ENCODE data around the gene TARS2.

TARS2 gene

DNA sequence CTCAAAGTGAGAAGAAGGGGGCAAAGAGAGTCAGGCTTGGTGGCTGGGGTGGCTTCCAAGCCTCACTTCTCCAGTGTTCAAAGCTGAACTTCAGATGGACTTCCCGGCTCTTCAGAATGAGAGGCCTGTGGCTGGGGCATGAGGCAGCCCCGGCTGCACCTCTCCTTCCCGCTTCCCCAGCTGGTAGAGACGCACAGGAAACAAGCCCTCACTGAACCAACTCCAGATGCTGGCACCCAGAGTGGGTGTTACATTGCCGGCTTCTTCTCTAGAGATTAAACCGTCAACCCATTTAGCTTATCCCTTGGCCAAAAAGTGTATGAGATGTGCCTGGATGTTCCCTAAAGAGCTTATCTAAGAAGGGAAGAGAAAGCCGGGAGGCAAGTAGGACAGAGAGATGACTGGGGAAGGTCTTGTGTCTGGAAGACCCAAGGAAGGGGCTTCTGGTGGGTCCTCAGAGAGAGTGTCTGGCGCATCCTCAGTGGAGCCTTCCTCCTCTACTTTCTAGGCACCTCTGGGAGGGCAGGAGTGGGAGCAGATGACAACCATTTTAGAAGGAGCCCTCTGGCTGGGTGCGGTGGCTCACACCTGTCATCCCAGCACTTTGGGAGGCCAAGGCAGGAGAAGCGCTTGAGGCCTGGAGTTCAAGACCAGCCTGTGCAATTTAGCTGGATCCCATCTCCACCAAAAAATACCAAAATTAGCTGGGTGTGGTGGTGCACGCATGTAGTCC is 64.0 kb downstream of the TARS2 start:
- Histone ChIP-seq H3K27ac (ENCODE audit: low read length) (peak overlapping the region; percentile 84), H3K4me3 (ENCODE audit: low read length in 2 of 2) (peak overlapping the region in 1 of 2 donors; percentile 75)

DNA sequence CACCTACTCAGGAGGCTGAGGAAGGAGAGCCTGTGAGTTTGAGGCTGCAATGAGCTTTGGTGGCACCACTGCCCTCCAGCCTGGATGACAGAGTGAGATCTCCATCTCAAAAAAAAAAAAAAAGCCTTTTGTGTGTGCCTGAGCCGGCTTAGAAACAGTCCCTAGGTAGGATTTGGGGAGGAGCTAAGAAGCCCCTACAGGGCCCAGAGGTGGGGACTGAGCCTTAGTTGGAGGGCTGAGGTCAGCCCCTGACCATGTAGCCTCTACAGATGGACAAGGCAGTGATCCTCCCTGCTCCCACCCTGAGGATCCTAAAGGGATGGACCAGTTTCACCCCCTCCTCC is 64.5 kb downstream of the TARS2 start:
- H3K9ac ChIP-seq (ENCODE audit: low read length in 2 of 2) = peak overlapping the region in 1 of 2 donors; percentile 55

More for the DNA sequence above, 64.0 kb downstream of the TARS2 start:
- H3K36me3 ChIP-seq (ENCODE audit: control insufficient read depth in 2 of 2, insufficient read depth in 2 of 2, low read length in 2 of 2) = peaks cover 11 to 13% of the 10 kb centered on the region in 2 donors
- no peaks in the 10 kb centered on the region for H3K9me3 ChIP-seq (ENCODE audit: control insufficient read depth in 2 of 2, low read length in 2 of 2)
- H3K9ac ChIP-seq (ENCODE audit: low read length in 2 of 2) = peak overlapping the region in 1 of 2 donors; percentile 50
- no peaks in the 10 kb centered on the region for H3K27me3 ChIP-seq (ENCODE audit: control insufficient read depth in 1 of 2, insufficient read depth in 2 of 2, low read length in 2 of 2)
- peaks cover 42% of the 10 kb centered on the region for H3K4me1 ChIP-seq (ENCODE audit: control insufficient read depth, insufficient read depth, low read length)

DNA sequence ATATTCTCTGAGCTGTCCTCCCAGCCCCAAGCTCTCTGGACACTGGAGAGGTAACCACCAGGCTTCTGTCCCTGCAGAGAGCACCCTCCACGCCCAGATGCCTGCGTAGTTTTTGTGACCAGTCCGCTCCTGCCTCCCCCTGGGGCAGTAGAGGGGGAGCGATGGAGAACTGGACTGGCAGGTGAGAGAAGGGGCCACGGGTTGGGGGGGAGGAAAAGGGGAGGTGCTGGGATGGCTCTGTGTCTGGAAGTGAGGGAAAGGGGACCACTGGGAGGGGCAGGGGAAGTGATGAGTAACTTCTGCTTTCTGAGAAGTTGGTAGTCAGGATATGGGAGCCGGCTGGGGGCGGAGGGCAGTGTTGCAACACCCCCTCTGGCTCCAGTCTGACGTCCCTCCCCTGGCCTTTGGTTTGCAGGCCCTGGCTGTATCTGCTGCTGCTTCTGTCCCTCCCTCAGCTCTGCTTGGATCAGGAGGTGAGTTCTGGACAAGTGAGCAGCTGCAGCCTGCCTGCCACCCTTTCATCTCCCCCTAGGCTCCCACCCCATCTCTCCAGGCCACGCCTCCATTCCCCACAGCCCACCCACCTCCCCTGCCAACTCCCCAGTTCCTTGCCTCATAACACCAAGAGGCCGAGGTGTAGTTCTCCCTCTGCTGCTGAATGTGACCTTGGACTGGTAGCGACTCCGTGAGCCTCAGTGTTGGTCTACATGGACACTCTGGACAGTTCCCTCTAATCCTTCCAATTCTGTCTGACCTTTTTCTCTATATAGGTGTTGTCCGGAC is 65.1 kb downstream of the TARS2 start:
- peak overlapping the region in 1 of 2 donors; percentile 55 for H3K9ac ChIP-seq (ENCODE audit: low read length in 2 of 2)
- H3K27me3 ChIP-seq (ENCODE audit: control insufficient read depth in 1 of 2, insufficient read depth in 2 of 2, low read length in 2 of 2) = no peaks in the 10 kb centered on the region
- peaks cover 13% of the 10 kb centered on the region in 2 donors for H3K36me3 ChIP-seq (ENCODE audit: control insufficient read depth in 2 of 2, insufficient read depth in 2 of 2, low read length in 2 of 2)
- H3K9me3 ChIP-seq (ENCODE audit: control insufficient read depth in 2 of 2, low read length in 2 of 2) = no peaks in the 10 kb centered on the region
- peak overlapping the region; percentile 84 for H3K27ac ChIP-seq (ENCODE audit: low read length)
- H3K4me1 ChIP-seq (ENCODE audit: control insufficient read depth, insufficient read depth, low read length) = peaks cover 42% of the 10 kb centered on the region
- H3K4me3 ChIP-seq (ENCODE audit: low read length in 2 of 2) = peak overlapping the region in 1 of 2 donors; percentile 22

More for the DNA sequence above, 64.5 kb downstream of the TARS2 start:
- Histone ChIP-seq H3K27me3 (ENCODE audit: control insufficient read depth in 1 of 2, insufficient read depth in 2 of 2, low read length in 2 of 2) (no peaks in the 10 kb centered on the region), H3K27ac (ENCODE audit: low read length) (peak overlapping the region; percentile 84), H3K4me1 (ENCODE audit: control insufficient read depth, insufficient read depth, low read length) (peaks cover 42% of the 10 kb centered on the region), H3K4me3 (ENCODE audit: low read length in 2 of 2) (no peak overlapping the region), H3K36me3 (ENCODE audit: control insufficient read depth in 2 of 2, insufficient read depth in 2 of 2, low read length in 2 of 2) (peaks cover 12 to 13% of the 10 kb centered on the region in 2 donors), H3K9me3 (ENCODE audit: control insufficient read depth in 2 of 2, low read length in 2 of 2) (no peaks in the 10 kb centered on the region)

DNA sequence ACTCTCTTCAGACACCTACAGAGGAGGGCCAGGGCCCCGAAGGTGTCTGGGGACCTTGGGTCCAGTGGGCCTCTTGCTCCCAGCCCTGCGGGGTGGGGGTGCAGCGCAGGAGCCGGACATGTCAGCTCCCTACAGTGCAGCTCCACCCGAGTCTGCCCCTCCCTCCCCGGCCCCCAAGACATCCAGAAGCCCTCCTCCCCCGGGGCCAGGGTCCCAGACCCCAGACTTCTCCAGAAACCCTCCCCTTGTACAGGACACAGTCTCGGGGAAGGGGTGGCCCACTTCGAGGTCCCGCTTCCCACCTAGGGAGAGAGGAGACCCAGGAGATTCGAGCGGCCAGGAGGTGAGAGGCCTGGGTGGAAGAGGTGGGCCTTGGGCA is 65.7 kb downstream of the TARS2 start:
- H3K27ac ChIP-seq (ENCODE audit: low read length) = peak overlapping the region; percentile 84
- H3K27me3 ChIP-seq (ENCODE audit: control insufficient read depth in 1 of 2, insufficient read depth in 2 of 2, low read length in 2 of 2) = no peaks in the 10 kb centered on the region
- peaks cover 13% of the 10 kb centered on the region in 2 donors for H3K36me3 ChIP-seq (ENCODE audit: control insufficient read depth in 2 of 2, insufficient read depth in 2 of 2, low read length in 2 of 2)
- peaks cover 45% of the 10 kb centered on the region for H3K4me1 ChIP-seq (ENCODE audit: control insufficient read depth, insufficient read depth, low read length)
- no peaks in the 10 kb centered on the region for H3K9me3 ChIP-seq (ENCODE audit: control insufficient read depth in 2 of 2, low read length in 2 of 2)
- H3K9ac ChIP-seq (ENCODE audit: low read length in 2 of 2) = peak overlapping the region in 1 of 2 donors; percentile 28
- peak overlapping the region in 1 of 2 donors; percentile 22 for H3K4me3 ChIP-seq (ENCODE audit: low read length in 2 of 2)

DNA sequence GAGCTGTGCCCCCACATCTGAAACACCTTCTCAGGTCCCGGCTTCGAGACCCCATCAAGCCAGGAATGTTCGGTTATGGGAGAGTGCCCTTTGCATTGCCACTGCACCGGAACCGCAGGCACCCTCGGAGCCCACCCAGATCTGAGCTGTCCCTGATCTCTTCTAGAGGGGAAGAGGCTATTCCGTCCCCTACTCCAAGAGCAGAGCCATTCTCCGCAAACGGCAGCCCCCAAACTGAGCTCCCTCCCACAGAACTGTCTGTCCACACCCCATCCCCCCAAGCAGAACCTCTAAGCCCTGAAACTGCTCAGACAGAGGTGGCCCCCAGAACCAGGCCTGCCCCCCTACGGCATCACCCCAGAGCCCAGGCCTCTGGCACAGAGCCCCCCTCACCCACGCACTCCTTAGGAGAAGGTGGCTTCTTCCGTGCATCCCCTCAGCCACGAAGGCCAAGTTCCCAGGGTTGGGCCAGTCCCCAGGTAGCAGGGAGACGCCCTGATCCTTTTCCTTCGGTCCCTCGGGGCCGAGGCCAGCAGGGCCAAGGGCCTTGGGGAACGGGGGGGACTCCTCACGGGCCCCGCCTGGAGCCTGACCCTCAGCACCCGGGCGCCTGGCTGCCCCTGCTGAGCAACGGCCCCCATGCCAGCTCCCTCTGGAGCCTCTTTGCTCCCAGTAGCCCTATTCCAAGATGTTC is 66.3 kb downstream of the TARS2 start:
- H3K9me3 ChIP-seq (ENCODE audit: control insufficient read depth in 2 of 2, low read length in 2 of 2) = no peaks in the 10 kb centered on the region
- no peaks in the 10 kb centered on the region for H3K27me3 ChIP-seq (ENCODE audit: control insufficient read depth in 1 of 2, insufficient read depth in 2 of 2, low read length in 2 of 2)
- H3K9ac ChIP-seq (ENCODE audit: low read length in 2 of 2) = no peak overlapping the region
- peak overlapping the region; percentile 84 for H3K27ac ChIP-seq (ENCODE audit: low read length)
- peaks cover 48% of the 10 kb centered on the region for H3K4me1 ChIP-seq (ENCODE audit: control insufficient read depth, insufficient read depth, low read length)
- H3K36me3 ChIP-seq (ENCODE audit: control insufficient read depth in 2 of 2, insufficient read depth in 2 of 2, low read length in 2 of 2) = peaks cover 13% of the 10 kb centered on the region in 2 donors
- H3K4me3 ChIP-seq (ENCODE audit: low read length in 2 of 2) = no peak overlapping the region

DNA sequence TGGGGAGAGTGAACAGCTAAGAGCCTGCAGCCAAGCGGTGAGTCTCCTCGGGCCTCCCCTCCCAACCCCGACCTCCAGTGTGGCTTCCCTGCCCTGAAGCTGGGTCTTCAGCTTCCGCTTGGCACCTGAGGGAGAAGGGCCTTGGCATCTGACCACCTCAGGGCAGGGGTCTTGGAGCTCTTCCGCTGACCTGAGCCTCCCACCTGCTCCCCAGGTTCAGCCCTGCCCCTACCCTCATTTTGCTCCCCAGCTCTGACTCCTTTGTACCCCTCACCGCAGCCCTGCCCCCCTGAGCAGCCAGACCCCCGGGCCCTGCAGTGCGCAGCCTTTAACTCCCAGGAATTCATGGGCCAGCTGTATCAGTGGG is 66.8 kb downstream of the TARS2 start:
- no peak overlapping the region for H3K9ac ChIP-seq (ENCODE audit: low read length in 2 of 2)
- H3K27ac ChIP-seq (ENCODE audit: low read length) = no peak overlapping the region
- H3K4me1 ChIP-seq (ENCODE audit: control insufficient read depth, insufficient read depth, low read length) = peaks cover 50% of the 10 kb centered on the region
- no peak overlapping the region for H3K4me3 ChIP-seq (ENCODE audit: low read length in 2 of 2)
- peaks cover 13% of the 10 kb centered on the region in 2 donors for H3K36me3 ChIP-seq (ENCODE audit: control insufficient read depth in 2 of 2, insufficient read depth in 2 of 2, low read length in 2 of 2)
- H3K27me3 ChIP-seq (ENCODE audit: control insufficient read depth in 1 of 2, insufficient read depth in 2 of 2, low read length in 2 of 2) = no peaks in the 10 kb centered on the region
- H3K9me3 ChIP-seq (ENCODE audit: control insufficient read depth in 2 of 2, low read length in 2 of 2) = no peaks in the 10 kb centered on the region

DNA sequence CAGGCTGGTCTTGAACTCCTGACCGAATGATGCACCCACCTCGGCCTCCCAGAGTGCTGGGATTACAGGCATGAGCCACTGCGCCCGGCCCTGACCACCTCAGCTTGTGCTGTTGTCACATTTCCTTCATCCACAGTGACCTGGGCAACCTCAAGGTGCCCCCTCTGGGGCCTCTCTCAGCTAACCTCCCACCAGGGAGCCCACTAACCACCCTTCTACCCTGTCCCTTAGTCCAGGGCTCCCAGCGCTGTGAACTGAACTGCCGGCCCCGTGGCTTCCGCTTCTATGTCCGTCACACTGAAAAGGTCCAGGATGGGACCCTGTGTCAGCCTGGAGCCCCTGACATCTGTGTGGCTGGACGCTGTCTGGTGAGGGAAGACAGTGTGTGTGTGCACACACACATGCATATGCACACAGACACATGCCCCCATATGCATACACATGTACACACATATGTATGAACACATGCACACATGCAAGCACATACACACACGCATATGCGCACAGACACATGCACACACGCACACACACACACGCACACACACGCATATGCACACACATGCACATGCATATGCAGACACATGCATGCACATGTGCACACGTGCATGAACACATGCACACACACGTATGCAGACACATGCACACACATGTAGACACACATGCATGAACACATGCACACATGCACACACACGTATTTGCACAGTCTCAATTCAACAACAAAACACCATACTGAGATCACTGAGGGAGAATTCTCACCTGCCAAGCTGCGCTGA is 68.2 kb downstream of the TARS2 start:
- Histone ChIP-seq H3K4me1 (ENCODE audit: control insufficient read depth, insufficient read depth, low read length) (peaks cover 54% of the 10 kb centered on the region), H3K9me3 (ENCODE audit: control insufficient read depth in 2 of 2, low read length in 2 of 2) (no peaks in the 10 kb centered on the region), H3K36me3 (ENCODE audit: control insufficient read depth in 2 of 2, insufficient read depth in 2 of 2, low read length in 2 of 2) (peaks cover 13% of the 10 kb centered on the region in 2 donors), H3K27ac (ENCODE audit: low read length) (no peak overlapping the region), H3K9ac (ENCODE audit: low read length in 2 of 2) (no peak overlapping the region), H3K4me3 (ENCODE audit: low read length in 2 of 2) (no peak overlapping the region), H3K27me3 (ENCODE audit: control insufficient read depth in 1 of 2, insufficient read depth in 2 of 2, low read length in 2 of 2) (no peaks in the 10 kb centered on the region)

DNA sequence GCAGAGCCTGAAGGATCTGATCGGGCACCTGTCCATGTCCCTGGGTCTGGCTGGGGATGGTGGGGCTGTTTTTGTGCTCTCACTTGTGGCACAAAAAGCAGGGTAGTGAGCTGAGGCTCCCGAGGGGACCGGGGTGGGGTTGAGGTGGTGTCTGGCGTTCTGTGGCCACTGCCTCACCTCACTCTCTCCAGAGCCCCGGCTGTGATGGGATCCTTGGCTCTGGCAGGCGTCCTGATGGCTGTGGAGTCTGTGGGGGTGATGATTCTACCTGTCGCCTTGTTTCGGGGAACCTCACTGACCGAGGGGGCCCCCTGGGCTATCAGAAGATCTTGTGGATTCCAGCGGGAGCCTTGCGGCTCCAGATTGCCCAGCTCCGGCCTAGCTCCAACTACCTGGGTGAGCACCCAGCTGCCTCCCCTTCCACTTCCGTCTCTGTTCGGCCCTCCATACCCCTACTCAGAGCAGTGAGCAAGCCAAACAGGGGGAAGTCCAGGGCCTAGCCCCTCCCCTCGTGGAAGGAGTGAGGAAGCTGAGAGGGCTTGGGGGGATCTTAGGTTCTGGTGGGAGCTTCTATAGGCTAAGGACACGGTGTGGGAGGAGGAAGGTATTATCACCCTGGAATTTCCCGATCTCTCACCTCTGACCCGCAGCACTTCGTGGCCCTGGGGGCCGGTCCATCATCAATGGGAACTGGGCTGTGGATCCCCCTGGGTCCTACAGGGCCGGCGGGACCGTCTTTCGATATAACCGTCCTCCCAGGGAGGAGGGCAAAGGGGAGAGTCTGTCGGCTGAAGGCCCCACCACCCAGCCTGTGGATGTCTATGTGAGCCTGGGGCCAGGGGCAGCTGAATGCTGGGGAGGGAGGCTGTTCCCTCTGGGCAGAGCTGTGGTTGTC is 69.0 kb downstream of the TARS2 start:
- Histone ChIP-seq H3K36me3 (ENCODE audit: control insufficient read depth in 2 of 2, insufficient read depth in 2 of 2, low read length in 2 of 2) (peaks cover 13% of the 10 kb centered on the region in 2 donors), H3K27ac (ENCODE audit: low read length) (no peak overlapping the region), H3K27me3 (ENCODE audit: control insufficient read depth in 1 of 2, insufficient read depth in 2 of 2, low read length in 2 of 2) (no peaks in the 10 kb centered on the region), H3K4me1 (ENCODE audit: control insufficient read depth, insufficient read depth, low read length) (peaks cover 52% of the 10 kb centered on the region), H3K4me3 (ENCODE audit: low read length in 2 of 2) (no peak overlapping the region), H3K9me3 (ENCODE audit: control insufficient read depth in 2 of 2, low read length in 2 of 2) (no peaks in the 10 kb centered on the region), H3K9ac (ENCODE audit: low read length in 2 of 2) (no peak overlapping the region)

DNA sequence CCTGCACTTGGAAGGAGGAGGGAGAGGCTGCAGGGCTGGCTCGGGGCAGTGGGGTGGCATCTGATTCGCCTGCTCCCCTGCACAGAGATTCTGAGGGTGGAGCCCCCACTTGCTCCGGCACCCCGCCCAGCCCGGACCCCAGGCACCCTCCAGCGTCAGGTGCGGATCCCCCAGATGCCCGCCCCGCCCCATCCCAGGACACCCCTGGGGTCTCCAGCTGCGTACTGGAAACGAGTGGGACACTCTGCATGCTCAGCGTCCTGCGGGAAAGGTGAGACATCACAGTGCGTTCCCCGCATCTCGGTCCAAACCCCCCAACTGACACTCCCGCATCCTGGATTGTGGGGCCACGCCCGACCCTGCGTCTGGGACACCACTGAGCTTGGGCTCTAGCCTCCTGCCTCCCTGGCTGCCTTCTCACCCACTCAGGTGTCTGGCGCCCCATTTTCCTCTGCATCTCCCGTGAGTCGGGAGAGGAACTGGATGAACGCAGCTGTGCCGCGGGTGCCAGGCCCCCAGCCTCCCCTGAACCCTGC is 69.9 kb downstream of the TARS2 start:
- Histone ChIP-seq H3K4me3 (ENCODE audit: low read length in 2 of 2) (no peak overlapping the region), H3K4me1 (ENCODE audit: control insufficient read depth, insufficient read depth, low read length) (peaks cover 53% of the 10 kb centered on the region), H3K36me3 (ENCODE audit: control insufficient read depth in 2 of 2, insufficient read depth in 2 of 2, low read length in 2 of 2) (peaks cover 13% of the 10 kb centered on the region in 2 donors), H3K9ac (ENCODE audit: low read length in 2 of 2) (no peak overlapping the region), H3K27ac (ENCODE audit: low read length) (no peak overlapping the region), H3K9me3 (ENCODE audit: control insufficient read depth in 2 of 2, low read length in 2 of 2) (no peaks in the 10 kb centered on the region), H3K27me3 (ENCODE audit: control insufficient read depth in 1 of 2, insufficient read depth in 2 of 2, low read length in 2 of 2) (no peaks in the 10 kb centered on the region)

Measured in stomach smooth muscle (tissue), 2 donors.